Trophoblast cell (in vitro differentiated cells and primary cell): ENCODE data around the gene GLRA2.
A peak's percentile ranks its signal among the peaks of the same experiment; 100 is the strongest.

Experiments
- DNase-seq, 2 donors: peaks; one replicate each; pipeline ENCODE4 v3.0.0-alpha.2; 2016
- H2AFZ ChIP-seq: 2 replicates; pipeline ENCODE4 v1.6.1; 2013; ENCODE audit warnings: low read length, moderate library complexity, mild to moderate bottlenecking; ENCODE audit not compliant: insufficient read depth, poor library complexity
- H2AK5ac ChIP-seq: 2 replicates; pipeline ENCODE4 v1.6.1; 2013; ENCODE audit warnings: mild to moderate bottlenecking, low read length
- H2BK120ac ChIP-seq: 2 replicates; pipeline ENCODE4 v1.6.1; 2013; ENCODE audit warnings: low read length, mild to moderate bottlenecking, moderate library complexity; ENCODE audit not compliant: insufficient read depth, poor library complexity
- H2BK12ac ChIP-seq: 2 replicates; pipeline ENCODE4 v1.6.1; 2013; ENCODE audit warnings: mild to moderate bottlenecking, low read length, moderate library complexity
- H2BK5ac ChIP-seq: 2 replicates; pipeline ENCODE4 v1.6.1; 2013; ENCODE audit warnings: low read length, low read depth, moderate library complexity, mild to moderate bottlenecking; ENCODE audit not compliant: poor library complexity
- H3K14ac ChIP-seq: 2 replicates; pipeline ENCODE4 v1.6.1; 2013; ENCODE audit warnings: mild to moderate bottlenecking, low read length
- H3K18ac ChIP-seq: 2 replicates; pipeline ENCODE4 v1.6.1; 2013; ENCODE audit warnings: mild to moderate bottlenecking, low read length
- H3K23ac ChIP-seq: 2 replicates; pipeline ENCODE4 v1.6.1; 2013; ENCODE audit warnings: low read length
- H3K27ac ChIP-seq: 2 replicates; pipeline ENCODE4 v1.5.1; 2013; ENCODE audit warnings: low read depth, mild to moderate bottlenecking, inconsistent platforms, low read length, moderate library complexity
- H3K27me3 ChIP-seq: 2 replicates; pipeline ENCODE4 v1.6.1; 2013; ENCODE audit warnings: inconsistent platforms, mild to moderate bottlenecking, low read length, moderate library complexity; ENCODE audit not compliant: insufficient read depth
- H3K36me3 ChIP-seq, 2 experiments: 1 replicate in 1 of 2; 2 replicates in 1 of 2; pipeline ENCODE4 v1.6.1; 2013; ENCODE audit warnings: low read length in 2 of 2, mild to moderate bottlenecking in 2 of 2, moderate library complexity in 1 of 2; ENCODE audit not compliant: insufficient read depth in 2 of 2, control insufficient read depth in 1 of 2
- H3K4ac ChIP-seq: 2 replicates; pipeline ENCODE4 v1.6.1; 2013; ENCODE audit warnings: low read depth, mild to moderate bottlenecking, low read length, moderate library complexity
- H3K4me1 ChIP-seq, 2 experiments: 1 replicate in 1 of 2; 2 replicates in 1 of 2; pipeline ENCODE4 v1.6.1; 2013; ENCODE audit warnings: low read length in 2 of 2, mild to moderate bottlenecking in 2 of 2, moderate library complexity in 1 of 2; ENCODE audit not compliant: insufficient read depth in 2 of 2, control insufficient read depth in 1 of 2
- H3K4me2 ChIP-seq: 2 replicates; pipeline ENCODE4 v1.6.1; 2013; ENCODE audit warnings: inconsistent platforms, mild to moderate bottlenecking, low read length, moderate library complexity
- H3K4me3 ChIP-seq: 2 replicates; pipeline ENCODE4 v1.5.1; 2013; ENCODE audit warnings: mild to moderate bottlenecking, low read depth, low read length, inconsistent platforms
- H3K79me1 ChIP-seq: one replicate; pipeline ENCODE4 v1.6.1; 2013; ENCODE audit warnings: low read length
- H3K79me2 ChIP-seq: 2 replicates; pipeline ENCODE4 v1.6.1; 2013; ENCODE audit warnings: low read length, mild to moderate bottlenecking; ENCODE audit not compliant: control insufficient read depth, insufficient read depth, poor library complexity
- H3K9ac ChIP-seq: 2 replicates; pipeline ENCODE4 v1.6.1; 2013; ENCODE audit warnings: mild to moderate bottlenecking, low read length
- H3K9me3 ChIP-seq: 2 replicates; pipeline ENCODE4 v1.6.1; 2013; ENCODE audit warnings: low read depth, mild to moderate bottlenecking, control low read depth, inconsistent platforms, low read length; ENCODE audit not compliant: insufficient read depth
- H4K12ac ChIP-seq: 2 replicates; pipeline ENCODE4 v1.6.1; 2013; ENCODE audit warnings: low read depth, mild to moderate bottlenecking, low read length, moderate library complexity
- H4K8ac ChIP-seq: 2 replicates; pipeline ENCODE4 v1.6.1; 2013; ENCODE audit warnings: low read depth, mild to moderate bottlenecking, low read length, moderate library complexity
- H4K91ac ChIP-seq: one replicate; pipeline ENCODE4 v1.6.1; 2013; ENCODE audit warnings: low read depth, mild to moderate bottlenecking, low read length, moderate library complexity
- WGBS: extraction: QIAGEN DNeasy Blood & Tissue Kit; methylation state at CpG from one replicate; pipeline ENCODE4 v1.1.7; 2013; ENCODE audit warnings: missing lambda C conversion rate; ENCODE audit not compliant: insufficient read length, insufficient coverage; ENCODE audit errors: extremely low coverage; 5-methylcytosine and 5-hydroxymethylcytosine counted together

The GLRA2 gene

GRCh38 chrX:14497184-14497666, 32.1 kb upstream of the GLRA2 start:
- Histone ChIP-seq H3K79me2 (no peaks in the 10 kb centered on the region), H3K4me3 (no peak overlapping the region), H3K4ac (no peak overlapping the region), H2BK5ac (no peak overlapping the region), H3K27ac (no peak overlapping the region), H4K12ac (no peak overlapping the region), H2AFZ (no peak overlapping the region), H2BK120ac (no peak overlapping the region), H2AK5ac (no peak overlapping the region), H3K9ac (no peak overlapping the region), H3K14ac (no peak overlapping the region), H3K18ac (no peak overlapping the region), H3K9me3 (no peaks in the 10 kb centered on the region), H2BK12ac (no peak overlapping the region), H4K8ac (no peak overlapping the region), H3K4me1 (no peaks in the 10 kb centered on the region), H4K91ac (no peak overlapping the region), H3K36me3 (no peaks in the 10 kb centered on the region), H3K79me1 (no peaks in the 10 kb centered on the region), H3K27me3 (no peaks in the 10 kb centered on the region), H3K4me2 (no peak overlapping the region), H3K23ac (no peak overlapping the region)
- peak in 1 of 2 donors; percentile 15 for DNase-seq
- WGBS = no CpG with 5 or more reads among the region's 4 CpGs

- H2AFZ ChIP-seq = no peak overlapping the region
- H3K18ac ChIP-seq = no peak overlapping the region
- no peaks in the 10 kb centered on the region for H3K79me1 ChIP-seq
- no CpG with 5 or more reads among the region's 5 CpGs for WGBS
- no peak overlapping the region for H4K12ac ChIP-seq
- no peaks in the 10 kb centered on the region for H3K79me2 ChIP-seq
- no peak overlapping the region for H2BK12ac ChIP-seq
- no peak overlapping the region for H3K23ac ChIP-seq
- no peak overlapping the region for H3K4me2 ChIP-seq
- H3K27me3 ChIP-seq = no peaks in the 10 kb centered on the region
- H3K4me1 ChIP-seq = no peaks in the 10 kb centered on the region
- no peak overlapping the region for H3K14ac ChIP-seq
- H2BK120ac ChIP-seq = no peak overlapping the region
- no peak overlapping the region for H2BK5ac ChIP-seq
- H3K9me3 ChIP-seq = no peaks in the 10 kb centered on the region
- no peak overlapping the region for H3K4ac ChIP-seq
- H3K27ac ChIP-seq = no peak overlapping the region
- H2AK5ac ChIP-seq = no peak overlapping the region
- H3K4me3 ChIP-seq = no peak overlapping the region
- no peaks in the 10 kb centered on the region for H3K36me3 ChIP-seq
- H3K9ac ChIP-seq = no peak overlapping the region
- no peak overlapping the region for H4K91ac ChIP-seq
- no peak for DNase-seq
- H4K8ac ChIP-seq = no peak overlapping the region
Measured at GRCh38 chrX:14501327-14501726, 28.0 kb upstream of the GLRA2 start.

- Histone ChIP-seq H3K9me3 (no peaks in the 10 kb centered on the region), H3K4me3 (no peak overlapping the region), H2AK5ac (no peak overlapping the region), H4K91ac (no peak overlapping the region), H4K8ac (no peak overlapping the region), H2BK5ac (no peak overlapping the region), H3K23ac (no peak overlapping the region), H3K27ac (no peak overlapping the region), H3K18ac (no peak overlapping the region), H3K4me2 (no peak overlapping the region), H3K79me1 (no peaks in the 10 kb centered on the region), H3K36me3 (no peaks in the 10 kb centered on the region), H2AFZ (no peak overlapping the region), H3K4me1 (no peaks in the 10 kb centered on the region), H3K9ac (no peak overlapping the region), H3K14ac (no peak overlapping the region), H2BK120ac (no peak overlapping the region), H3K27me3 (no peaks in the 10 kb centered on the region), H3K79me2 (no peaks in the 10 kb centered on the region), H2BK12ac (no peak overlapping the region), H3K4ac (no peak overlapping the region), H4K12ac (no peak overlapping the region)
- WGBS = no CpG with 5 or more reads among the region's 1 CpG
- no peak for DNase-seq
Measured at GRCh38 chrX:14504960-14505538, 24.3 kb upstream of the GLRA2 start.

DNA sequence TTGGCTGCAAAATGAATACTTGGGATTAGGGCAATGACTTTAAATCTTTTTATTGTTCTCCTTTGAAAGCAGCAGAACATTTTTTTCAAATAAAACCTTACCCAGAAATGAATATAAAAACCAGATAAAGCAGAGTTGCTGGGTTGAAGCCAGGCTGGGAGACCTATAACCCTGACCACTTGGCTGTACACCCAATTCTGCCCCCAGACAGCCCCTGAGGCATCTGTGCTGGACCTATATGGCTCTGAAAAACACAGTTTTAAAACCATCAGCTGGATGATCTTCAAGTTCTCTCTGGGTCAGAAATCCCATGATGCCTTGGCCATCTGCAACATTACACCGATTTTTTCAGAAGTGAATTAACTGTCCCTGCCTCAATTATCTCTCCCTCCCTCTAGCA, 23.7 kb upstream of the GLRA2 start:
- Histone ChIP-seq H2BK12ac (no peak overlapping the region), H3K18ac (no peak overlapping the region), H3K36me3 (no peaks in the 10 kb centered on the region), H3K4me2 (no peak overlapping the region), H4K8ac (no peak overlapping the region), H2BK120ac (no peak overlapping the region), H3K23ac (no peak overlapping the region), H2AK5ac (no peak overlapping the region), H3K9ac (no peak overlapping the region), H3K4me3 (no peak overlapping the region), H4K12ac (no peak overlapping the region), H3K9me3 (no peaks in the 10 kb centered on the region), H3K79me2 (no peaks in the 10 kb centered on the region), H3K27me3 (no peaks in the 10 kb centered on the region), H2BK5ac (no peak overlapping the region), H2AFZ (no peak overlapping the region), H3K14ac (no peak overlapping the region), H3K4ac (no peak overlapping the region), H3K27ac (no peak overlapping the region), H3K79me1 (no peaks in the 10 kb centered on the region), H4K91ac (no peak overlapping the region), H3K4me1 (no peaks in the 10 kb centered on the region)
- WGBS = no CpG with 5 or more reads among the region's 1 CpG
- no peak for DNase-seq
